ENCODE data around the gene PFKM.

The PFKM gene

DNA sequence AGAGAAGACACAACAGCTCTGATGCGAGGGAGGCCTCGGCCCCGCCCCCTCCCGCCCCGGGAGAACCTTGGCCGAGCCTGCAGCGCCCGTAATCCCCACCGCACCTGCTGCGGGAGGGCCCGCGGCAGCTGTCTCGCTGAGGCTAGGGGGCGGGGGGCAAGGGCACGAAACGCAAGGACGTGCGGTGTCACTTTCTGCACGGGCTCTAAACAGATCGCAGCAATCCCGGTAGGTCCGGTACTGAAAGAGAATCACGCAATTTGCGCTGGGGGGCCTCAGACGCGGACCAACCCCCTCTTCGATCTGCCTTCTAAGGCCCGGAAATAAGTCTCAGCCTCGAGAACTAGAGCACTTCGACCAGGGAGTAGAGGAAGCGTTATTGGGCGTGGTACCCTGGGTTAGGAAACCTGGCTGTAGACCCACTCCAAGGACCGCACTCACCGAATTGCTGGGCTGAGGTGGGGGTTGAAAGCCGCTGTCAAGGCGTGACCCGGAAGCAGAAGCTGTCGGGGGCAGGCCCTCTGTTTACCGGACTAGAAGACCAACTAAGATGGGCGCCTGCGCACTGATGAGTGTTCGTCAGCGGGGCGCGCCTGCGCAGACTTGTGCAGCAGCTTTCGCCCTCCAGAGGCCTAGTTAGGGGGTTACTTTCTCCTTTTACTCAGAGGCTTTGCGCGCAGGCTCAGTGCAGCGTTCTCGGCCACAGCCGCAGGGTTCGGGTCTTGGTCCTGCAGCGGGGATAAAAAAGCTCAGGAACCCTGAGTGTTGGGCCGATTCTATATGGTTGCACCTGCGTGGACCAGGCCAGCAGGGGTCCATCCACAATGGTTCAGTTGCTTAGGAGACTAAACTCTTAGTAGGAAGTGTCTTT, 38.1 kb downstream of the PFKM start, which contains the start of gene ASB8:
Gene ASB8 (minus strand): TSS at position 498 of the 871 bp plus-strand sequence. CDS start 4,019 bp downstream, outside the sequence.
- no peak for TF ChIP-seq Cebpa-rat (IDR thresholded peaks at IDR 0.05)
- peak within 1 kb of the TSS; percentile 68 to 95 (median 82) for H3K4me3 ChIP-seq
- peak within 1 kb of the TSS; percentile 73 to 88 (median 83) for H3K9ac ChIP-seq
- H4K20me1 ChIP-seq = peaks cover 0 to 4% (median 0%) of the 10 kb centered on the region in 11 experiments; a peak in 2 of 22 replicates
- peaks cover 12 to 27% (median 16%) of the 10 kb centered on the region in 11 experiments; a peak in 21 of 22 replicates for H3K36me3 ChIP-seq
- peak within 1 kb of the TSS; percentile 71 to 99 (median 93) for H3K4me2 ChIP-seq
- H3K4me1 ChIP-seq = peaks cover 8 to 38% (median 18%) of the 10 kb centered on the region in 10 experiments
- H3K27me3 ChIP-seq = no peaks in the 10 kb centered on the region
- no peaks in the 10 kb centered on the region for H3K9me3 ChIP-seq (replicated peaks in 1 of 11)
- peak within 1 kb of the TSS; percentile 66 to 87 (median 73) for H3K27ac ChIP-seq

DNA sequence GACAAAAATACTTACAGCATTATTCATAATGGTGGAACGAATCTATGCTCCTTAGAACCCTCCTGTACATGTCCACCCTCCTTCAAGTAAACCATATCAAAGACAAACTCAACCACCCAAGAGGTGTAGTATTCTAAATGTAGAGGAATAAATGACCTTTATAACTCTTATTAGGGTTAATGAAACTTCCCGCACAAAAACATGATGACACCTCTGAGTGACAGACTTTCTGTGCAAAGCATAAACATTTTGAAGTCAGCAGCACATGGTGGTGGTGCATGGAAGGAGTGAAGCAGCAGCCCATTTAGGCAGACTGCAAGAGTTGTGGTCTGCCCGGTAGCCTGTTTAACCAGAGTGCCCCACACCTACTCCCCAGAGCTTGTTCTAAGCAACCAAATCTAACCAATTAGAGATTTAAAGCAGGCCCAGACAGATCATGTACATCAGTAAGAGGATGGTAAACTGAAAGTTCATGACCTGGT, 38.8 kb downstream of the PFKM start:
- Histone ChIP-seq H3K27ac (peak overlapping the region; percentile 46 to 87 (median 72); a peak in 18 of 22 replicates), H3K36me3 (peaks cover 5 to 20% (median 9%) of the 10 kb centered on the region in 11 experiments; a peak in 19 of 22 replicates), H3K4me2 (peak overlapping the region; percentile 71 to 99 (median 93)), H3K27me3 (no peaks in the 10 kb centered on the region), H3K4me1 (peaks cover 8 to 31% (median 17%) of the 10 kb centered on the region in 10 experiments), H4K20me1 (no peaks in the 10 kb centered on the region; a peak in 1 of 22 replicates), H3K9me3 (replicated peaks in 1 of 11) (no peaks in the 10 kb centered on the region), H3K9ac (peak overlapping the region in 10 of 11 experiments; percentile 73 to 88 (median 82); a peak in 19 of 22 replicates), H3K4me3 (peak overlapping the region; percentile 68 to 95 (median 82))
- TF ChIP-seq Cebpa-rat (IDR thresholded peaks at IDR 0.05) = no peak

DNA sequence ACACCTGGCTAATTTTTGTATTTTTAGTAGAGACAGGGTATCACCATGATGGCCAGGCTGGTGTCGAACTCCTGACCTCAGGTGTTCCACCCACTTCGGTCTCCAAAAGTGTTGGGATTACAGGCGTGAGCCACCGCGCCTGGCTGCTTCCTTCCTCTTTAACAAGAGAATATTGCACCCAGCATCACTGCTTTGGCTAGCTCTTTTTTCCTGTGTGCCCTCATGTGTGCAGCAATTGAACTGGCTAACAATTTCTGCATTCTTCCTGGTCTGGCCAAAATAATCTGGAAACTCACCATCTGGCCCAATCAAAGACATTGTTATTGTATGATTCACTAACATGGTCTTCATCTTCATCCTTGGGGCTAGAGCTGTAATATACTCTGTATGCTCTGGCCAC, 40.9 kb downstream of the PFKM start:
- H3K27me3 ChIP-seq = no peaks in the 10 kb centered on the region
- no peak overlapping the region for H3K27ac ChIP-seq
- H3K36me3 ChIP-seq = peaks cover 0 to 3% (median 0%) of the 10 kb centered on the region in 11 experiments; a peak in 1 of 22 replicates
- no peak for TF ChIP-seq Cebpa-rat (IDR thresholded peaks at IDR 0.05)
- H3K9me3 ChIP-seq (replicated peaks in 1 of 11) = no peaks in the 10 kb centered on the region
- peaks cover 8 to 18% (median 17%) of the 10 kb centered on the region in 10 experiments for H3K4me1 ChIP-seq
- no peak overlapping the region for H3K4me2 ChIP-seq
- H3K4me3 ChIP-seq = no peak overlapping the region
- H4K20me1 ChIP-seq = no peaks in the 10 kb centered on the region; a peak in 1 of 22 replicates
- H3K9ac ChIP-seq = no peak overlapping the region

DNA sequence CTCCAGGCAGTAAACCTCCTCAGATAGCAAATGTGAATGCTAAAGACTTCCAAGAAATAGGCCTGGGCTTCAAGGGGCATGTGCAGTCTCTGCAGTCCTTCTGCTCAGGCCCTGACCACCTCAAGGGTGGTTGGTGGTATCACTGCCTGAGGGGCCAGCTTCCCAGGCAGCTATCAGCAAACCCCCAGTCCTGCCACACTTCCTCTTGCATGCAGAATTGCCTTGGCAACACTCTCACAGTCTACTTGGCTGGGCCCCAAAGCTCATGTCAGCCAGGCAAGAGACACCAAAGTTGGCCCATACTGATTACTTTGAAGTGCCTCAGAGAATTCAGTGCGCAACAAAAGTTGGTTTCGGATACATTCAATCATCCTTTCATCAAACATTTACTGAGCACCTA, 41.6 kb downstream of the PFKM start:
- Histone ChIP-seq H4K20me1 (no peaks in the 10 kb centered on the region), H3K36me3 (no peaks in the 10 kb centered on the region), H3K4me3 (no peak overlapping the region), H3K4me2 (peak overlapping the region in 1 of 11 experiments; percentile 33; a peak in 2 of 22 replicates), H3K27me3 (no peaks in the 10 kb centered on the region), H3K27ac (no peak overlapping the region), H3K9ac (no peak overlapping the region), H3K4me1 (peaks cover 8 to 17% (median 15%) of the 10 kb centered on the region in 10 experiments), H3K9me3 (replicated peaks in 1 of 11) (no peaks in the 10 kb centered on the region)
- TF ChIP-seq Cebpa-rat (IDR thresholded peaks at IDR 0.05) = no peak

DNA sequence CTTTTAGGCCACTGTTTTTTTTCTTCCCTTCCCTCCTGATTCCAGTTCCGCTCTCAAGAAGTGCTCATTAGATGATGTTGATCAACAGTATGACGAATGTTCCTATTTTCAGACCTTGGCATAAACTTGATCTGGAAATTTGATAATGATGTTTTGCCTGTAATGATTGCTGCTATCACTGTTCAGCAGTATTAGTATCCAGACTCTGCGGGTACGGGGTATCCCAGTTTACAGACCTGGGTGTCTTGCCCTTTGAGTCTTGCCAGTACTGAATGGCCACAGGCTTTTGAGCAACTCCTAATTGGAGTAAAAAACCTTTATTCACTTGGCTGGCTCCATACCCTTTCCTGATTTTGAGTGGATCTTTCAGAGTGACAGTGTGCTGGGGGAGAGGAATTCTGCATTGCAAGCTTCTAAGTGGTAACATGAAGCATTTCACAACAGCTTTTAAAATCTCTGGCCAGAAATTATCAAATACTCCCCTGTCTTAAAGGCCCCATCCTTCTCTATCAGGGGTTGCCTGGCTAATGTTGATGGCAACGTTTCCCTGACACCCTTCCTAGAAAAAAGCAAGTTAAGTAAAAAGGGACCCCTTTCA, 44.1 kb downstream of the PFKM start:
- no peaks in the 10 kb centered on the region for H3K27me3 ChIP-seq
- no peak overlapping the region for H3K9ac ChIP-seq
- no peak overlapping the region for H3K4me2 ChIP-seq
- no peaks in the 10 kb centered on the region for H4K20me1 ChIP-seq
- peaks cover 0 to 4% (median 0%) of the 10 kb centered on the region in 10 experiments; a peak in 2 of 20 replicates for H3K4me1 ChIP-seq
- no peaks in the 10 kb centered on the region for H3K9me3 ChIP-seq (replicated peaks in 1 of 11)
- no peak for TF ChIP-seq Cebpa-rat (IDR thresholded peaks at IDR 0.05)
- H3K4me3 ChIP-seq = no peak overlapping the region
- no peak overlapping the region for H3K27ac ChIP-seq
- H3K36me3 ChIP-seq = no peaks in the 10 kb centered on the region

DNA sequence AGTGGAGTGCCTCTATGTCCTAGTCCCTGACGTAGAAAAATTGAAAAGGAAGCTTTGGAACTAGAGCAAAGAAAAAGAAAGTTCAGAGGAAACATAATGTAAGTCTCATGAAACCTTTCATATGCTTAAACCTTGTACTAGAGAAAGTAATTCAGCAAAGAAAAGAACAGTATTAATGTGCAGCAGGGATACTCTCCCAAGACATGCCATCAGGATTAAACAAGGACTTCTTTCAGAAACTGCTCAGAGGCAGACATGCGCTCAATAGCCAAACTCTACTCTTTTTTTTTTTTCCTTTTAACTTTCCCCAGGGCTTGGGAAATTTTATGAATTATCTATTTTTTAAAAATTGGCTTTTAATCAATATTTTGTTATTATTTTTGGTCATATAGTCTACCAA, 45.3 kb downstream of the PFKM start:
- H3K4me3 ChIP-seq = no peak overlapping the region
- no peak overlapping the region for H3K27ac ChIP-seq
- TF ChIP-seq Cebpa-rat (IDR thresholded peaks at IDR 0.05) = no peak
- no peak overlapping the region for H3K4me2 ChIP-seq
- no peak overlapping the region for H3K9ac ChIP-seq
- H3K36me3 ChIP-seq = no peaks in the 10 kb centered on the region
- no peaks in the 10 kb centered on the region for H3K9me3 ChIP-seq (replicated peaks in 1 of 11)
- H3K27me3 ChIP-seq = no peaks in the 10 kb centered on the region
- no peaks in the 10 kb centered on the region for H4K20me1 ChIP-seq
- peaks cover 0 to 4% (median 0%) of the 10 kb centered on the region in 10 experiments; a peak in 1 of 20 replicates for H3K4me1 ChIP-seq

DNA sequence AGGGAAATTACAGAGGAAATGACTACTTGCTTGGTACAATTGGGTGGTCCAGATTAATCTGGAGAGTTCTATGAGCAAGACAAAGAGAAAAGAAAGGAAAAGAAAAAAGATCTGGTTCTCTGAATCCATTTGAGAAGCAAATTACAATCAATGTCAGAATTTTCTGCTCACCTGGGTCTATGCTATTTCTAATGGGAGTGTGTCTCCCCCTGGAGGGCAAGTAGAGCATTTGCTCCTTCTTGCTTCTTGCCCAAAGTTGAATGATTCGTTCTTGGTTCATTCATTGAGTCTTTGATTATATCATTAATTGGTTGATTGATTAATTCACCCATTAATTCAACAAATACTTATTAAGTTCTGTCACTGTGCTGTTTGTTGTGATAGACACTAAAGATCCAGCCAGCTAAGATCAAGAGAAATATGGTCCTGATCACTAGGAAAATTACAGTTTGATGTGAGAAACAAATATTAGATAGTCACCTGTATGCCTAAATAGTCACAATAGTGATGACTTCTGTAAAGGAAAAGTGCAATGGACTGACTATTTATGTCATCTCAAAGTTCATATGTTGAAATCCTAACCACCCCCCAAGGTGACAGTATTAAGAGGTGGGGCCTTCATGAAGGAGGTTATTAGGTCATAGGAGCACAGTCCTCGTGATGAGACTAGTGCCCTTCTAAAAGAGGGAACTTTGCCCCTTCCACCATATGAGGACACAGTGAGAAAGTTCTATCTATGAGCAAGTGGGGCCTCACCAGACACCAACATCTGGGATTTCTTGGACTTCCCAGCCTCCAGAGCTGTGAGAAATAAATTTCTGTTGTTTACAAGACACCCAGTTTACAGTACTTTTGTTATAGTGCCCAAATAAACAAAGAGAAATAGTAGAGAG, 46.2 kb downstream of the PFKM start:
- no peak for TF ChIP-seq Cebpa-rat (IDR thresholded peaks at IDR 0.05)
- H3K9ac ChIP-seq = no peak overlapping the region
- no peaks in the 10 kb centered on the region for H3K27me3 ChIP-seq
- 0 out of 20 replicates have a peak, but pooled peaks cover 0 to 4% (median 0%) of the 10 kb centered on the region in 10 experiments for H3K4me1 ChIP-seq
- no peak overlapping the region for H3K4me3 ChIP-seq
- H3K9me3 ChIP-seq (replicated peaks in 1 of 11) = no peaks in the 10 kb centered on the region
- H3K36me3 ChIP-seq = no peaks in the 10 kb centered on the region
- H3K4me2 ChIP-seq = no peak overlapping the region
- no peak overlapping the region for H3K27ac ChIP-seq
- no peaks in the 10 kb centered on the region for H4K20me1 ChIP-seq

DNA sequence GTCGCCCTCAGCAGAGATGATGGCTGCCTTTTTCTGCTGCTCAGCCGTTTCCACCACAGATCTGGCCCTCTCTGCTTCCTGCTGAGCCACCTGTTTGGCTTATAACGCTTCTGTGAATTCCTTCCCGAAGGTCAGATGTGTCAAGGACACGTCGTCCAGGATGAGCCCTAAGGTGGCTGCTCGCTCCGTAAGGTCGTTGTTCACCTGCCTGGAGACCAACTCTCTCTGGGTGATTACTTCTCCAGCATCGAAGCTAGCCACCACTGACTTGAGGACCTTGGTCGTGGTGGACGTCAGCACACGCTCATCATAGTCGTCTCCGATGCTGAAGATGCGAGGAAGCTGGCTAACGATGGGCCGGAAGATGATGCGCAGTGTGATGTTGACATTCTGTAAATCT, 49.8 kb downstream of the PFKM start:
- H3K27me3 ChIP-seq = no peaks in the 10 kb centered on the region
- H3K36me3 ChIP-seq = no peaks in the 10 kb centered on the region
- no peak overlapping the region for H3K4me3 ChIP-seq
- no peaks in the 10 kb centered on the region for H3K9me3 ChIP-seq (replicated peaks in 1 of 11)
- H3K4me2 ChIP-seq = no peak overlapping the region
- no peaks in the 10 kb centered on the region for H3K4me1 ChIP-seq
- H3K27ac ChIP-seq = no peak overlapping the region
- H4K20me1 ChIP-seq = no peaks in the 10 kb centered on the region
- TF ChIP-seq Cebpa-rat (IDR thresholded peaks at IDR 0.05) = no peak
- H3K9ac ChIP-seq = no peak overlapping the region
